SK-N-SH (cell line): ENCODE measurements around the gene ZNF775. TPM values are rescaled to one million over a fixed set of nuclear protein-coding genes. Genes with fewer than 3 reads are reported as not detected.

Experiments used
- CTCF ChIA-PET: fragments of 300-600, 350-600 bp; formaldehyde crosslinking; extraction: SDS; loops from one replicate; lab custom pipeline; 2021; lab: Yijun Ruan, JAX
- POLR2A ChIA-PET: fragments of 350-600 bp; sonication (Branson Sonifier 250); formaldehyde crosslinking; extraction: SDS; loops from one replicate; lab custom pipeline; 2020; ENCODE audit warnings: antibody characterized with exemption, inconsistent platforms; lab: Yijun Ruan, JAX
- DNase-seq: peaks from one replicate; pipeline ENCODE4 v3.0.0; 2012
- H2AFZ ChIP-seq: fragments of 200-600 bp; sonication (generic); 2 replicates; pipeline ENCODE4 v1.8.1; 2016; ENCODE audit warnings: antibody characterized with exemption, mild to moderate bottlenecking, low read depth
- H3F3A ChIP-seq: fragments of 200-600 bp; sonication (generic); replicated peaks from 2 replicates; pipeline ENCODE3; 2016; ENCODE audit warnings: antibody characterized with exemption, mild to moderate bottlenecking; ENCODE audit not compliant: insufficient read depth
- H3K27ac ChIP-seq, 2 experiments: fragments of 200-500 bp in 1 of 2; fragments of 200-600 bp in 1 of 2; sonication (Bioruptor generic) in 1 of 2; sonication (generic), shearing (Covaris generic) in 1 of 2; 2 replicates each; pipeline versions ENCODE4 v1.5.1 to v1.6.1; 2014 to 2016; ENCODE audit warnings: low read depth in 2 of 2, inconsistent platforms in 1 of 2, low read length in 1 of 2, mild to moderate bottlenecking in 1 of 2, mixed read lengths in 1 of 2
- H3K27me3 ChIP-seq: fragments of 200-600 bp; sonication (generic), shearing (Covaris generic); 2 replicates; pipeline ENCODE4 v1.6.1; 2016; ENCODE audit warnings: mixed run types; ENCODE audit not compliant: insufficient read depth
- H3K36me3 ChIP-seq, 2 experiments: fragments of 200-500 bp in 1 of 2; fragments of 200-600 bp in 1 of 2; sonication (Bioruptor generic) in 1 of 2; sonication (generic) in 1 of 2; replicated peaks in 1 of 2; 2 replicates each; pipeline versions ENCODE3 to v1.5.1; 2014 to 2016; ENCODE audit warnings: low read length in 1 of 2, mild to moderate bottlenecking in 1 of 2; ENCODE audit not compliant: insufficient read depth in 2 of 2, control insufficient read depth in 1 of 2
- H3K4me1 ChIP-seq, 2 experiments: fragments of 200-500 bp in 1 of 2; fragments of 200-600 bp in 1 of 2; sonication (Bioruptor generic) in 1 of 2; sonication (generic), shearing (Covaris generic) in 1 of 2; 2 replicates each; pipeline versions ENCODE4 v1.5.1 to v1.6.1; 2014 to 2016; ENCODE audit warnings: low read depth in 1 of 2, low read length in 1 of 2, mixed run types in 1 of 2; ENCODE audit not compliant: insufficient read depth in 2 of 2, control insufficient read depth in 1 of 2
- H3K4me2 ChIP-seq: fragments of 200-600 bp; sonication (generic), shearing (Covaris generic); 2 replicates; pipeline ENCODE4 v1.6.1; 2017; ENCODE audit warnings: mixed run types
- H3K4me3 ChIP-seq, 2 experiments: fragments of 200-500 bp in 1 of 2; fragments of 200-600 bp in 1 of 2; sonication (Bioruptor generic) in 1 of 2; sonication (generic), shearing (Covaris generic) in 1 of 2; 2 replicates each; pipeline versions ENCODE4 v1.5.1 to v1.8.1; 2014 to 2016; ENCODE audit warnings: low read depth in 2 of 2, inconsistent platforms in 1 of 2, low read length in 1 of 2, mild to moderate bottlenecking in 1 of 2, mixed read lengths in 1 of 2, moderate library complexity in 1 of 2
- H3K79me2 ChIP-seq: fragments of 200-600 bp; sonication (generic); 2 replicates; pipeline ENCODE4 v1.8.1; 2017; ENCODE audit warnings: mild to moderate bottlenecking; ENCODE audit not compliant: insufficient read depth
- H3K9ac ChIP-seq: fragments of 200-600 bp; sonication (generic); 2 replicates; pipeline ENCODE4 v1.6.1; 2017; ENCODE audit warnings: mixed run types
- H3K9me2 ChIP-seq: fragments of 200-600 bp; sonication (generic); 2 replicates; pipeline ENCODE4 v1.6.1; 2017; ENCODE audit warnings: mixed run types
- H3K9me3 ChIP-seq: fragments of 200-600 bp; sonication (generic); 2 replicates; pipeline ENCODE4 v1.6.1; 2017; ENCODE audit warnings: mixed run types, mild to moderate bottlenecking, moderate library complexity
- H4K20me1 ChIP-seq: fragments of 200-600 bp; sonication (generic); 2 replicates; pipeline ENCODE4 v1.6.1; 2017; ENCODE audit warnings: mild to moderate bottlenecking, mixed run types; ENCODE audit not compliant: insufficient read depth
- CHD2 ChIP-seq: fragments of 150-350 bp; IDR thresholded peaks from 2 replicates; pipeline ENCODE4 v1.6.1; 2018; ENCODE audit warnings: low read length; ENCODE audit not compliant: partially characterized antibody
- FOSL2 ChIP-seq: IDR thresholded peaks from 2 replicates; pipeline ENCODE4 v1.4.0; 2012; ENCODE audit warnings: low read depth, mild to moderate bottlenecking, moderate library complexity, borderline replicate concordance
- FOXM1 ChIP-seq: IDR thresholded peaks from 2 replicates; pipeline ENCODE4 v1.4.0; 2012; ENCODE audit warnings: low read depth, mild to moderate bottlenecking
- GATA2 ChIP-seq: sonication (generic); formaldehyde crosslinking; IDR thresholded peaks from 2 replicates; pipeline ENCODE4 v1.5.0; 2020; ENCODE audit warnings: mild to moderate bottlenecking, missing genetic modification reagents
- MAX ChIP-seq: IDR thresholded peaks from 2 replicates; pipeline ENCODE4 v1.4.0; 2012; ENCODE audit warnings: low read depth
- MXI1 ChIP-seq: IDR thresholded peaks from 2 replicates; pipeline ENCODE4 v1.6.1; 2012; ENCODE audit warnings: mild to moderate bottlenecking, low read depth, low read length, improper control_type of control experiment
- PBX3 ChIP-seq: IDR thresholded peaks from 2 replicates; pipeline ENCODE4; 2012
- POLR2AphosphoS5 ChIP-seq: IDR thresholded peaks from 2 replicates; pipeline ENCODE4 v1.6.1; 2012; ENCODE audit warnings: low read depth, low read length
- RCOR1 ChIP-seq: fragments of 150-350 bp; IDR thresholded peaks from 2 replicates; pipeline ENCODE4 v1.6.1; 2017; ENCODE audit warnings: antibody characterized with exemption, low read length
- REST ChIP-seq: IDR thresholded peaks from 2 replicates; pipeline ENCODE4 v1.6.1; 2012; ENCODE audit warnings: mild to moderate bottlenecking, low read depth, low read length, moderate library complexity
- RFX5 ChIP-seq: IDR thresholded peaks from 2 replicates; pipeline ENCODE4 v1.6.1; 2012; ENCODE audit warnings: mild to moderate bottlenecking, improper control_type of control experiment, low read length
- RXRA ChIP-seq: IDR thresholded peaks from 2 replicates; pipeline ENCODE4 v1.4.0; 2012; ENCODE audit warnings: low read depth, mild to moderate bottlenecking, borderline replicate concordance
- USF1 ChIP-seq: IDR thresholded peaks from 2 replicates; pipeline ENCODE4 v1.4.0; 2012; ENCODE audit warnings: low read depth, borderline replicate concordance
- USF2 ChIP-seq: fragments of 150-350 bp; IDR thresholded peaks from 2 replicates; pipeline ENCODE4 v1.6.1; 2017; ENCODE audit warnings: antibody characterized with exemption, low read length, low read depth, borderline replicate concordance
- ZBTB33 ChIP-seq: IDR thresholded peaks from 2 replicates; pipeline ENCODE4 v1.4.0; 2012; ENCODE audit warnings: low read depth, borderline replicate concordance
- WGBS: methylation state at CpG from one replicate; pipeline ENCODE4 v1.1.6; 2017; ENCODE audit warnings: low lambda C conversion rate; 5-methylcytosine and 5-hydroxymethylcytosine counted together
- polyA plus RNA-seq, 3 experiments: library from polyadenylated mRNA; depleted of rRNA; stranded (reverse); fragments of >200 nt; gene quantifications; 2 replicates each; pipeline ENCODE4 v1.2.3, GENCODE V29; 2012

The ZNF775 gene
- polyA plus RNA-seq, 1 of the 3 experiments (the other 2 are of a cell fraction), result 5.0 TPM

GRCh38 chr7:150411606-150412005, 32.5 kb downstream of the ZNF775 start:
- Histone ChIP-seq H3K4me2 (no peak overlapping the region), H3F3A (no peaks in the 10 kb centered on the region), H3K9me3 (no peaks in the 10 kb centered on the region), H2AFZ (no peak overlapping the region), H4K20me1 (no peaks in the 10 kb centered on the region), H3K36me3 (peaks cover 0 to 6% of the 10 kb centered on the region in 2 experiments), H3K79me2 (no peaks in the 10 kb centered on the region)
- DNase-seq, result no peak
- POLR2A ChIA-PET, result no interaction called here
- TF ChIP-seq GATA2 (CRISPR knock-in tag), result no peak
- TF ChIP-seq ZBTB33, result no peak
- TF ChIP-seq MXI1, result no peak
- TF ChIP-seq CHD2, result no peak
- TF ChIP-seq USF1, result no peak
- TF ChIP-seq MAX, result no peak
- no peak for TF ChIP-seq REST
- TF ChIP-seq PBX3, result no peak
- no peak for TF ChIP-seq USF2
- TF ChIP-seq RCOR1, result no peak
- no peak for TF ChIP-seq POLR2AphosphoS5
- TF ChIP-seq RXRA, result no peak
- no peak for TF ChIP-seq FOXM1
- TF ChIP-seq RFX5, result no peak
- TF ChIP-seq FOSL2, result no peak
- TF ChIP-seq, all 33 proteins: peak for 0
- H3K9me2 ChIP-seq, result no peaks in the 10 kb centered on the region
- CTCF ChIA-PET, result interaction anchor here (1.0 to 2.8 kb wide), 4 partner anchors 9 to 26 kb away, joined by 3 to 8 read pairs (median 4); no protein-coding TSS in a partner anchor
- no peaks in the 10 kb centered on the region for H3K27me3 ChIP-seq
- no peak overlapping the region for H3K27ac ChIP-seq
- no peak overlapping the region for H3K4me3 ChIP-seq
- H3K9ac ChIP-seq, result no peak overlapping the region
- H3K4me1 ChIP-seq, result peaks cover 0 to under 1% of the 10 kb centered on the region in 2 experiments; a peak in 1 of 4 replicates
- 81% methylated on average over 10 of the region's 11 CpGs for WGBS
